Duodenal mucosa (tissue), 2 donors: ENCODE measurements around the gene ASB13.

ENCODE experiments used
- H3K27ac ChIP-seq: one replicate; pipeline ENCODE4 v1.7.0; 2013; ENCODE audit warnings: low read depth, low read length
- H3K27me3 ChIP-seq, 2 donors: one replicate each; pipeline ENCODE4 v1.7.0; 2013; ENCODE audit warnings: low read length in 2 of 2, control low read depth in 1 of 2; ENCODE audit not compliant: insufficient read depth in 2 of 2, control insufficient read depth in 1 of 2
- H3K36me3 ChIP-seq, 2 donors: one replicate each; pipeline ENCODE4 v1.7.0; 2013; ENCODE audit warnings: low read length in 2 of 2, control low read depth in 1 of 2; ENCODE audit not compliant: insufficient read depth in 2 of 2, control insufficient read depth in 1 of 2
- H3K4me1 ChIP-seq, 2 donors: one replicate each; pipeline ENCODE4 v1.7.0; 2013; ENCODE audit warnings: low read length in 2 of 2, control low read depth in 1 of 2; ENCODE audit not compliant: insufficient read depth in 2 of 2, control insufficient read depth in 1 of 2
- H3K4me3 ChIP-seq, 2 donors: one replicate each; pipeline ENCODE4 v1.7.0; 2013; ENCODE audit warnings: low read length in 2 of 2, low read depth in 1 of 2
- H3K9ac ChIP-seq, 2 donors: one replicate each; pipeline ENCODE4 v1.7.0; 2013; ENCODE audit warnings: low read length in 2 of 2, low read depth in 1 of 2
- H3K9me3 ChIP-seq, 2 donors: one replicate each; pipeline ENCODE4 v1.7.0; 2013; ENCODE audit warnings: low read length in 2 of 2, control low read depth in 1 of 2; ENCODE audit not compliant: control insufficient read depth in 1 of 2

Gene ASB13

DNA sequence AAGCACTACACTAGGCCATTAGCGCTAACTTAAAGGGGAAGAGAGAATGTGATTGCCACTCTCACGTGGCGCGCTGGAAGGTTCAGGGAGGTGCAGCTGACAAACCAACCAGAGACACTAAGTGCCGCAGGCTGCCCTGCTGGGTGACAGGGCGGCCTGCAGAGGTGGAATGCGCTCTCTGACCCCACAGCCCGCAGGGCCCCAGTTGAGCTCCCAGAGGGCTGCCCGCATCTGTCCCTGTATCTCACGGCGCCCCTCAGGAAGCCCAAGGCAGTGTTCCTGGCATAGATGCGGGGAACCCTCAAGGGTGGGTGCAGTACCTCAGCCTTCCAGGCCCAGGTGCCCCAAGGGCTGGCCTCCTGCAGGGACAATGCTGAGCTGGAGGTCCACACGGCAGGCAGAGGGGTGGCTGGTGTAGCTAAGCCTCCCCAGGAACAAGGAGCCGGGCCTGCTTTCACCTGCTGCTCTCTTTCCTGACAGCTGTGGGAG lies 75.0 kb downstream of the ASB13 start:
- Histone ChIP-seq H3K27ac (no peak overlapping the region), H3K27me3 (peaks cover 0 to 6% of the 10 kb centered on the region in 2 donors), H3K9me3 (no peaks in the 10 kb centered on the region), H3K9ac (no peak overlapping the region), H3K36me3 (no peaks in the 10 kb centered on the region), H3K4me1 (peaks cover 0 to 8% of the 10 kb centered on the region in 2 donors), H3K4me3 (no peak overlapping the region)

DNA sequence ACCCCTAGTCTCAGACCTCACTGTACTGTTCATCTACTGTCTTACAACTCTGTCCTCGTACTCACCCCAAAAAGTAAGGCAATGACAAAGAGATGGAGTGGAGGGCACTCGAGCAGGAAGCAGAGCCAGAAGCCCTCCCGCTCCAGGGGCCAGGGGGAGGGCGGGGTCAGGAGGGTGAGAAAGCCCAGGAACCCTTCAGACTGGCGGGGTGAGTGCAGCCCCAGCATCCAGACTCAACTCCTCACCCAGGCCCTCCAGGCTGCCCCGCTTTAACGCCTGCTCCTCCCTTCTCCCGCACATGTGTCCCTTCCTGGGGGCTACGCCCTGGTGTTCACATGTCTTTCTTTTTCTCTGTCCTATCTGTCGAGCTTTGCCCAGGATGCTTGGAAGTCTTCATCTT lies 75.6 kb downstream of the ASB13 start:
- no peak overlapping the region for H3K27ac ChIP-seq
- no peaks in the 10 kb centered on the region for H3K36me3 ChIP-seq
- no peak overlapping the region for H3K4me3 ChIP-seq
- H3K27me3 ChIP-seq = peaks cover 0 to 6% of the 10 kb centered on the region in 2 donors
- H3K4me1 ChIP-seq = peaks cover 0 to 8% of the 10 kb centered on the region in 2 donors
- H3K9ac ChIP-seq = no peak overlapping the region
- H3K9me3 ChIP-seq = no peaks in the 10 kb centered on the region

DNA sequence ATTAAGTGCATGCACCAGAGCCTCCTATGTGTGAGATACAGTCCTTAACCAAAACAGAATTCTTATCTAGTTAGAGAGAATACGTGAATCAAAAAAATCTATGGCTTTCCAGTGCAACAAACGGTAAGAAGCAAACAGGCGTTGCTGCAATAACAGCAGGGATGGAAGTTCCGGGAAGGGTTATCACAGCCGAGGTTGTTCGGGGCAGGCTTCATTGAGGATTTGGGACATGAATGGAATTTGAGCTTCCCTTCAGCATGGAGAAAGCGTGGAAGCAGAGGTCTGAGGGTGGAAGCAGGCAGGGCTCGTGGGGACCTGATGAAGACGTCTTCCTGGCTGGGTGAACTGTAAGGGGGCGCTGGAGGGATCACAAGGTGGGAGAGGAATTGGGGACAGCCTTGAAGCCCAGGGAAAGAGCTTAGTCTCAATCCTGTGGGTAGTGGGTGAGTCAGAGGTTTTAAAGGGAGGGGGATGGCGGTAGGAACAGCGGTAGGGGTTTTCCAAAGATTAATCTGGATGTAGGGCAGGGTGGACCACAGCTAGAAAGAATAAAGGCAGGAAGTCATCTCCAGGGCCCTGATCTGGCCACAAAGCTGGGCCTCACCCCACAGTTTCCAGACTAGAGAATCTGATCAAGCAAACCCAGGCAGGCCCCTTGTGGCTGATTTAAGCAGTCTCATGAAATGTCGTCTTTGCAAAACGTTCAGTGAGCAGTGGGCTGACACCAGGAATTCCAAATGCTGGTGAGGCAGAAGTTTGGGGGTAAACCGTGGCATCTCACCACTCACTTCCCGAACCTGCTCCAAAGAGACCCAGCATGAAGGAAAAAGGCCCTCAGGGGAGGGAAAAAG lies 76.5 kb downstream of the ASB13 start:
- H3K27me3 ChIP-seq = peaks cover 0 to 6% of the 10 kb centered on the region in 2 donors
- no peak overlapping the region for H3K9ac ChIP-seq
- no peak overlapping the region for H3K27ac ChIP-seq
- H3K4me1 ChIP-seq = peaks cover 0 to 13% of the 10 kb centered on the region in 2 donors
- H3K36me3 ChIP-seq = no peaks in the 10 kb centered on the region
- H3K9me3 ChIP-seq = no peaks in the 10 kb centered on the region
- no peak overlapping the region for H3K4me3 ChIP-seq

DNA sequence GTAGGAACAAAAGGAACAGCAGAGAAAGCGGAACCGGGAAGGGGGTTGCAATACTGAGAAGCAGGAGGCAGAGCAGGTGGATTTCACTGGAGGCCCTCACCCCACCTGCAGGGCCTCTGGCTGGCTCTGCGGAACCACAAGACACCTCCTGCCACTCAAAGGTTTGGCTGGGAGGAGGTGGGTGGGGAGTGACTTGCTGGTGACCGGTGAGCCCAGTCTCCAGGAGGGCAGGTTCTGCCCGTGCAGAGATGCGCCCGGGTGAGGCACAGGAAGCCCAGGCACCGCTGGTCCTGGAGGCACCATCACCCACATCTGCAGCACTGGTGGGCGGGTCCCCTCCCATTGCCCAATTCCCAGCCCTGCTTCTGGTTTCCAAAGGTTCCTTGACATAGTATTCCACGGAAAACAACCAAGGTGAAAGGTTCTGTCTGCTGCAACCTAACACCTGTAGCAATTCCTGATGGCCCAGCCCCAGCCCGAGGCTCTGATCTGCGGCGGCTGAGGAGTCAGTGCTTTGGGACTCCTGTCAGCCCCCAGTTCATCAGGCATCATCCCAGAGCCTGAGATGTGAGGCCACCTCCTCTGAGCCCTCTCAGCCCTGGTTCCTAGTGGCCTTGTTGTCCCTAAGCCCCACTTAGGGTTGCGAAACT lies 77.3 kb downstream of the ASB13 start:
- Histone ChIP-seq H3K36me3 (no peaks in the 10 kb centered on the region), H3K4me1 (peaks cover 0 to 16% of the 10 kb centered on the region in 2 donors), H3K27ac (no peak overlapping the region), H3K9me3 (no peaks in the 10 kb centered on the region), H3K4me3 (no peak overlapping the region), H3K27me3 (peaks cover 0 to 4% of the 10 kb centered on the region in 2 donors), H3K9ac (no peak overlapping the region)
